H1 (cell line): ENCODE data around the gene ZFP90. TPM values are rescaled to one million over a fixed set of nuclear protein-coding genes. Genes with fewer than 3 reads are reported as not detected.

Experiments used
- CTCF ChIA-PET: fragments of 300-600 bp; sonication (Branson Sonifier 250); formaldehyde crosslinking; loops from one replicate; lab custom pipeline; 2021; ENCODE audit not compliant: partially characterized antibody; lab: Charles Lee
- POLR2A ChIA-PET: fragments of 300-600 bp; sonication (Branson Sonifier 250); formaldehyde crosslinking; loops from one replicate; lab custom pipeline; 2021; ENCODE audit warnings: inconsistent platforms; ENCODE audit not compliant: partially characterized antibody; lab: Charles Lee
- DNase-seq, 2 experiments: peaks; one replicate each; pipeline versions ENCODE4 v3.0.0 to v3.0.0-alpha.2; 2010 to 2022; ENCODE audit warnings: low spot score in 2 of 2, low read depth in 1 of 2, mixed read lengths in 1 of 2
- FAIRE-seq: peaks from 2 replicates; lab custom pipeline; 2011; peaks lifted over from hg19 to GRCh38; lab: Jason Lieb, UNC
- H2AFZ ChIP-seq: 2 replicates; pipeline ENCODE4 v1.8.1; 2012; ENCODE audit warnings: low read length, inconsistent platforms
- H2AK5ac ChIP-seq: 2 replicates; pipeline ENCODE4 v1.6.1; 2013; ENCODE audit warnings: low read depth, low read length
- H2BK120ac ChIP-seq: replicated peaks from 2 replicates; pipeline ENCODE3; 2013; ENCODE audit warnings: low read depth, low read length, inconsistent platforms
- H2BK12ac ChIP-seq: 2 replicates; pipeline ENCODE4 v1.6.1; 2013; ENCODE audit warnings: low read depth, low read length
- H2BK15ac ChIP-seq: 2 replicates; pipeline ENCODE4 v1.6.1; 2013; ENCODE audit warnings: low read length
- H2BK20ac ChIP-seq: 2 replicates; pipeline ENCODE4 v1.6.1; 2013; ENCODE audit warnings: low read length
- H2BK5ac ChIP-seq: 2 replicates; pipeline ENCODE4 v1.6.1; 2013; ENCODE audit warnings: low read depth, low read length
- H3K14ac ChIP-seq: 2 replicates; pipeline ENCODE4 v1.6.1; 2013; ENCODE audit warnings: inconsistent platforms; ENCODE audit not compliant: insufficient read length
- H3K18ac ChIP-seq: 2 replicates; pipeline ENCODE4 v1.6.1; 2013; ENCODE audit warnings: low read length; ENCODE audit errors: extremely low read depth
- H3K23ac ChIP-seq: 2 replicates; pipeline ENCODE4 v1.6.1; 2013; ENCODE audit warnings: inconsistent platforms; ENCODE audit not compliant: insufficient read length
- H3K23me2 ChIP-seq: 2 replicates; pipeline ENCODE4 v1.6.1; 2013; ENCODE audit warnings: low read depth, low read length
- H3K27ac ChIP-seq: 2 replicates; pipeline ENCODE4 v1.6.1; 2011; ENCODE audit warnings: low read depth, low read length, inconsistent platforms
- H3K27me3 ChIP-seq, 4 experiments: replicated peaks in 1 of 4; 1 replicate in 1 of 4; 2 replicates in 3 of 4; pipeline versions ENCODE4 v1.6.1 to v1.8.1; 2011 to 2013; ENCODE audit warnings: low read length in 3 of 4, mild to moderate bottlenecking in 3 of 4, inconsistent platforms in 2 of 4, mixed read lengths in 2 of 4, moderate library complexity in 1 of 4; ENCODE audit not compliant: control insufficient read depth in 3 of 4, insufficient read depth in 3 of 4; ENCODE audit errors: extremely low read depth in 1 of 4
- H3K36me3 ChIP-seq, 4 experiments: 2 replicates each; pipeline versions ENCODE4 v1.6.1 to v1.8.1; 2011 to 2013; ENCODE audit warnings: mild to moderate bottlenecking in 4 of 4, low read length in 3 of 4, moderate library complexity in 2 of 4, control low read depth in 1 of 4, inconsistent platforms in 1 of 4; ENCODE audit not compliant: insufficient read depth in 4 of 4, control insufficient read depth in 2 of 4
- H3K4ac ChIP-seq: replicated peaks from 2 replicates; pipeline ENCODE3; 2013; ENCODE audit warnings: low read length, low read depth, mixed read lengths, inconsistent platforms; ENCODE audit not compliant: insufficient read length
- H3K4me1 ChIP-seq, 4 experiments: replicated peaks in 1 of 4; 1 replicate in 1 of 4; 2 replicates in 3 of 4; pipeline versions ENCODE4 v1.6.1 to v1.8.1; 2011 to 2013; ENCODE audit warnings: low read length in 3 of 4, inconsistent platforms in 2 of 4, mixed read lengths in 1 of 4; ENCODE audit not compliant: insufficient read depth in 4 of 4, control insufficient read depth in 3 of 4
- H3K4me2 ChIP-seq, 2 experiments: 2 replicates each; pipeline versions ENCODE4 v1.6.1 to v1.8.1; 2011 to 2013; ENCODE audit warnings: low read depth in 2 of 2, low read length in 2 of 2, control low read depth in 1 of 2, inconsistent platforms in 1 of 2, mild to moderate bottlenecking in 1 of 2; ENCODE audit not compliant: insufficient read depth in 1 of 2
- H3K4me3 ChIP-seq, 4 experiments: fragments of 200-600, 300-600 bp in 1 of 4; sonication (generic), shearing (Covaris generic), sonication (Bioruptor Twin) in 1 of 4; 2 replicates each; pipeline versions ENCODE4 v1.5.1 to v1.8.1; 2011 to 2016; ENCODE audit warnings: low read length in 4 of 4, low read depth in 3 of 4, control low read depth in 2 of 4, inconsistent platforms in 2 of 4, mild to moderate bottlenecking in 2 of 4, mixed read lengths in 1 of 4, moderate library complexity in 1 of 4; ENCODE audit not compliant: insufficient read depth in 2 of 4; ENCODE audit errors: extremely low read depth in 1 of 4
- H3K56ac ChIP-seq: replicated peaks from 2 replicates; pipeline ENCODE3; 2013; ENCODE audit warnings: low read depth, mild to moderate bottlenecking, mixed read lengths, low read length, inconsistent platforms; ENCODE audit not compliant: insufficient read length
- H3K79me1 ChIP-seq: 2 replicates; pipeline ENCODE4 v1.6.1; 2013; ENCODE audit warnings: low read depth, low read length, control low read depth
- H3K79me2 ChIP-seq, 2 experiments: 2 replicates each; pipeline versions ENCODE4 v1.6.1 to v1.8.1; 2012 to 2013; ENCODE audit warnings: low read length in 2 of 2, mild to moderate bottlenecking in 2 of 2, inconsistent platforms in 1 of 2; ENCODE audit not compliant: insufficient read depth in 2 of 2, control insufficient read depth in 1 of 2
- H3K9ac ChIP-seq, 4 experiments: replicated peaks in 1 of 4; 1 replicate in 1 of 4; 2 replicates in 3 of 4; pipeline versions ENCODE4 v1.6.1 to v1.8.1; 2011 to 2013; ENCODE audit warnings: low read depth in 3 of 4, low read length in 3 of 4, control low read depth in 2 of 4, mild to moderate bottlenecking in 2 of 4, moderate library complexity in 2 of 4, inconsistent platforms in 1 of 4; ENCODE audit errors: extremely low read depth in 1 of 4
- H3K9me3 ChIP-seq, 2 experiments: 2 replicates each; pipeline versions ENCODE4 v1.6.1 to v1.8.1; 2012 to 2013; ENCODE audit warnings: mild to moderate bottlenecking in 2 of 2, moderate library complexity in 2 of 2, control low read depth in 1 of 2, inconsistent platforms in 1 of 2, low read depth in 1 of 2, low read length in 1 of 2, mixed read lengths in 1 of 2; ENCODE audit not compliant: insufficient read depth in 2 of 2
- H4K20me1 ChIP-seq, 2 experiments: replicated peaks in 1 of 2; 2 replicates each; pipeline versions ENCODE3 to v1.8.1; 2011 to 2013; ENCODE audit warnings: inconsistent platforms in 2 of 2, low read length in 2 of 2, mild to moderate bottlenecking in 1 of 2; ENCODE audit not compliant: insufficient read depth in 2 of 2, control insufficient read depth in 1 of 2
- H4K5ac ChIP-seq: 2 replicates; pipeline ENCODE4 v1.6.1; 2013; ENCODE audit warnings: low read length, low read depth, mixed read lengths, inconsistent platforms; ENCODE audit not compliant: insufficient read length
- H4K8ac ChIP-seq: 2 replicates; pipeline ENCODE4 v1.8.0; 2013; ENCODE audit warnings: mild to moderate bottlenecking, moderate library complexity, low read length, inconsistent platforms; ENCODE audit not compliant: insufficient read depth; ENCODE audit errors: extremely low read depth
- H4K91ac ChIP-seq: replicated peaks from 2 replicates; pipeline ENCODE3; 2013; ENCODE audit warnings: low read length, mixed read lengths, inconsistent platforms; ENCODE audit not compliant: insufficient read length
- CEBPB ChIP-seq: IDR thresholded peaks from 2 replicates; pipeline ENCODE4 v1.6.1; 2012; ENCODE audit warnings: low read depth, low read length
- KDM1A ChIP-seq: fragments of 200-600, 300-600 bp; sonication (generic); IDR thresholded peaks from 2 replicates; pipeline ENCODE4 v1.7.1; 2016; ENCODE audit warnings: mild to moderate bottlenecking, low read length, borderline replicate concordance
- WGBS, 2 experiments: shearing (Covaris generic) in 1 of 2; methylation state at CpG; one replicate each; pipeline versions ENCODE4 v1.1.6 to v1.1.7; 2013 to 2015; ENCODE audit warnings: low lambda C conversion rate in 2 of 2, mixed read lengths in 2 of 2, inconsistent platforms in 1 of 2, low coverage in 1 of 2, missing lambda C conversion rate in 1 of 2; ENCODE audit not compliant: insufficient replicate concordance in 2 of 2, insufficient coverage in 1 of 2, insufficient read length in 1 of 2; ENCODE audit errors: extremely low coverage in 1 of 2, missing lambda C conversion rate in 1 of 2; 5-methylcytosine and 5-hydroxymethylcytosine counted together
- polyA plus RNA-seq, 7 experiments: library from polyadenylated mRNA; depleted of rRNA in 3 of 7; stranded (reverse) in 5 of 7; unstranded in 2 of 7; fragments of >200 nt in 5 of 7; fragments of 200-250 nt in 2 of 7; gene quantifications; 1 replicate in 5 of 7; 2 replicates in 1 of 7; 4 replicates in 1 of 7; pipeline versions ENCODE4 v1.2.1 to v1.2.3, GENCODE V29; 2011 to 2013; ENCODE audit warnings: missing spikeins in 2 of 7, mixed read lengths in 2 of 7
- total RNA-seq: library from RNA; stranded (reverse); fragmentation: NEBNext Ultra II Directional; extraction: Animal tissue kit (Norgen Biotek cat#: 25700); gene quantifications from 2 replicates; pipeline ENCODE4 v1.2.1, GENCODE V29; 2021

Gene ZFP90
- total and polyA plus RNA-seq, 2 of the 8 experiments (the other 6 are each of a cell fraction or from before 2014, with no cell fraction given), result 10.3 to 19.1 TPM

- 96% methylated on average over 3 of the region's 3 CpGs; no CpG with 5 or more reads in 1 of the 2 experiments for WGBS, 2 experiments
- no peaks in the 10 kb centered on the region for H3K79me1 ChIP-seq
- no peaks in the 10 kb centered on the region for H3K9me3 ChIP-seq
- H3K23ac ChIP-seq, result no peak overlapping the region
- H4K91ac ChIP-seq, result no peak overlapping the region
- H4K8ac ChIP-seq, result no peak overlapping the region
- H2BK15ac ChIP-seq, result no peak overlapping the region
- no peak overlapping the region for H3K27ac ChIP-seq
- no peak overlapping the region for H3K4ac ChIP-seq
- no peak overlapping the region for H3K14ac ChIP-seq
- CTCF ChIA-PET, result interaction anchor here (0.6 to 10.2 kb wide), 41 partner anchors 8 to 173 kb away, joined by 3 to 136 read pairs (median 5); partner anchors contain the start of gene SMPD3
- H3K27me3 ChIP-seq, result peaks cover 0 to 3% (median 0%) of the 10 kb centered on the region in 4 experiments; a peak in 2 of 7 replicates
- DNase-seq, result no peak
- FAIRE-seq, result no peak
- no peak overlapping the region for H2AFZ ChIP-seq
- no peak overlapping the region for H3K18ac ChIP-seq
- TF ChIP-seq CEBPB (no peak), KDM1A (peak; percentile 29; the same call in 1 of the 2 replicates)
- H3K36me3 ChIP-seq, result no peaks in the 10 kb centered on the region
- no peaks in the 10 kb centered on the region for H4K20me1 ChIP-seq
- H2BK5ac ChIP-seq, result no peak overlapping the region
- H3K4me1 ChIP-seq, result no peaks in the 10 kb centered on the region
- 0 out of 2 replicates have a peak, but pooled peaks cover 2% of the 10 kb centered on the region for H3K23me2 ChIP-seq
- H4K5ac ChIP-seq, result no peak overlapping the region
- H3K4me3 ChIP-seq, result no peak overlapping the region
- H3K56ac ChIP-seq, result no peak overlapping the region
- H2BK20ac ChIP-seq, result 0 out of 2 replicates have a peak overlapping the region, but pooled peaks have one; percentile 43
- no peak overlapping the region for H3K9ac ChIP-seq
- POLR2A ChIA-PET, result interaction anchor here (0.6 kb wide), 1 partner anchor 10 kb away, joined by 4 read pairs; no protein-coding TSS in a partner anchor
- H3K79me2 ChIP-seq, result no peaks in the 10 kb centered on the region
- H2BK120ac ChIP-seq, result no peak overlapping the region
- H2AK5ac ChIP-seq, result no peak overlapping the region
- no peak overlapping the region for H2BK12ac ChIP-seq
- no peak overlapping the region for H3K4me2 ChIP-seq
Measured at GRCh38 chr16:68510775-68511174, 28.3 kb upstream of the ZFP90 start.
